ENCODE results near the gene SOD3. TPM values are rescaled to one million over a fixed set of nuclear protein-coding genes. Genes with fewer than 3 reads are reported as not detected.

The SOD3 gene, protein sequence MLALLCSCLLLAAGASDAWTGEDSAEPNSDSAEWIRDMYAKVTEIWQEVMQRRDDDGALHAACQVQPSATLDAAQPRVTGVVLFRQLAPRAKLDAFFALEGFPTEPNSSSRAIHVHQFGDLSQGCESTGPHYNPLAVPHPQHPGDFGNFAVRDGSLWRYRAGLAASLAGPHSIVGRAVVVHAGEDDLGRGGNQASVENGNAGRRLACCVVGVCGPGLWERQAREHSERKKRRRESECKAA
- 44.2 and 82.9 TPM in 2 replicates for total RNA-seq

DNA sequence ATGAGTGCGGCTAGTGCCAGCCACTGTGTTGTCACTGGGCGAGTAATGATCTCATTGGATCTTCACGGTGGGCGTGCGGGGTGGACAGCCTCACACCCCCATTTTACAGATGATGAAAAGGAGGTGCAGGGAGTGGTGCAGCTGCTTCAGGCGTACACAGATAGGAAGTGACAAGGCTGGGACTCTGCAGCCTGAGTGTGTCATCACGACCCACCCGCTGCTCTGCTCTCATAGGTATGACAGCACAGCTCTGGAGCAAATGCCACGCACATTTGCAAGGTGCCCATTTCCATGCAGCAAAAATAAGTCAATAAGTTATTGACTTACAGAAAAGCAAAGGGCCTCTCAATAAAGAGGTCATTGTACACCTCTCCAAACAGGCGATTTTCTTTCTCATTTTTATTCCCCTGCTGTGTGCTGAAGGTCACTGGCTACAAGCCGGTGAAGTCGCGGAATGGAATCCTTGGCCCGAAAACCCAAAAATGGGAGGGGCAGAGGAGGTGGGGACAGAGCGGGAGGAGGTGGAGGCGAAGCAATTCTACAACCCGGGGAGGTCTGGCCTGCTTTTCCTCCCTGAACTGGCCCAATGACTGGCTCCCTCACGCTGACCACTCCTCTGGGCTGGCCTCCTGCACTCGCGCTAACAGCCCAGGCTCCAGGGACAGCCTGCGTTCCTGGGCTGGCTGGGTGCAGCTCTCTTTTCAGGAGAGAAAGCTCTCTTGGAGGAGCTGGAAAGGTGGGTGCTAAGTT is at the start of gene SOD3:
Gene SOD3, plus strand, starts transcription at position 658 of the 750 bp plus-strand sequence. CDS start 3,949 bp downstream, outside the sequence.

Other genes with a start within 250 kb of the SOD3 start
- gene DHX15, start 211.0 kb upstream of the SOD3 start, total RNA-seq, result 54.5 and 80.8 TPM in 2 replicates
- gene CCDC149, start 117.5 kb downstream of the SOD3 start, total RNA-seq, result 3.5 and 12.1 TPM in 2 replicates
- gene LGI2, start 235.4 kb downstream of the SOD3 start, total RNA-seq, result 0.94 and 1.4 TPM in 2 replicates

All from pericardium fibroblast (primary cell).